Progenitor cell of endocrine pancreas (in vitro differentiated cells): Measurements from ENCODE around the gene TMEM37. TPM values are rescaled to one million over a fixed set of nuclear protein-coding genes. Genes with fewer than 3 reads are reported as not detected.
A peak's percentile ranks its signal among the peaks of the same experiment; 100 is the strongest.

ENCODE experiments used
- DNase-seq: peaks from one replicate; pipeline ENCODE4 v3.0.0; 2021; ENCODE audit warnings: low spot score; ENCODE audit not compliant: unreplicated experiment
- H3K27ac Mint-ChIP-seq: 2 replicates; pipeline ENCODE4 v1.8.0; 2021; ENCODE audit warnings: mild to moderate bottlenecking, moderate library complexity, mixed read lengths
- H3K27me3 Mint-ChIP-seq: 2 replicates; pipeline ENCODE4 v1.8.0; 2021; ENCODE audit warnings: mixed read lengths
- H3K36me3 Mint-ChIP-seq: 2 replicates; pipeline ENCODE4 v1.8.0; 2022; ENCODE audit warnings: mixed read lengths; ENCODE audit not compliant: insufficient read depth
- H3K4me1 Mint-ChIP-seq: 2 replicates; pipeline ENCODE4 v1.8.0; 2021; ENCODE audit warnings: low read depth, mixed read lengths
- H3K4me3 Mint-ChIP-seq: 2 replicates; pipeline ENCODE4 v1.8.0; 2021; ENCODE audit warnings: low read depth, mild to moderate bottlenecking, moderate library complexity, mixed read lengths
- H3K9me3 Mint-ChIP-seq: 2 replicates; pipeline ENCODE4 v1.8.0; 2021; ENCODE audit warnings: low read depth, mixed read lengths
- total RNA-seq: library from RNA; stranded (reverse); gene quantifications from 2 replicates; pipeline ENCODE4 v1.2.1, GENCODE V29; 2021
- TF ChIP-seq, protein P1 (sequence below): fragments of 200-600 bp; sonication (generic); IDR thresholded peaks from one replicate; pipeline ENCODE4 v1.5.0; 2021; ENCODE audit warnings: antibody characterized with exemption, mild to moderate bottlenecking; ENCODE audit not compliant: unreplicated experiment

Gene TMEM37
- total RNA-seq, 1 donor from 2014 or later: 17.4 TPM

DNA sequence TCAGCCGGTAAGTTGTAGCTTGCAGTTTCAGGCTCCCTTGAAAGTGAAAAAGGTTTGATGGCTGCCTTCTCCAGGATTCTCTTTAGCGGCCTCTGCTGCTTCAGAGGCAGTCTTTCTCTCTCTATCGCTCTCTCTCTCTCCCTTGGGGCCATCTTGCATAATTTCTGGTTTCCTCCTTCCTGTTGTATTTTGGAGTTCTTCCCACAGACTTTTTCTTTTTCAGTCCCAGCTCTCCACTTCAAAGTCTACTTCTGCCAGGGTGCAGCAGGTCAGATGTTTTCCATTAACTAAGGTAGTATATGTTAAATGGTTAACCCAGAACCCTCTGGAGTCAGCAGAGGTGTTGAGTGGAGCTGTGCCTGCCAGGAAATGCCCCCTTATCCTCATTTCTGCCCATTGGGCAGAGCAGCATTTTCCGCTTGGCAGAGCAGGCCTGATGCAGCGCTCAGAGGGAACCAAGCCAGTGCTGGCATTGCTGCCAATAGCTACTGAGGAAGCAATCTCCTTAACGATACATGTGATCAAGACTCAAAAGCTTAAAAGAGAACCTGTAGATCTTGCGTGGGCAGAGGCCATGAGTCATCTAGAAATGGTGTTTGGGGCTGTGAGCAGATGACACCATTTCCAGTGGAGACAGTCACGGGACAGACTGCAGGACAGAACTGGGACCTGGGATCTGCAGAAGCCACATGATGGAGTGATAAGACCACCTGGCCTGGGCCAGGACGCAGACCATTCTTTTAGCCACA is 44.1 kb upstream of the TMEM37 start:
- DNase-seq: no peak
- TF ChIP-seq, protein P1, sequence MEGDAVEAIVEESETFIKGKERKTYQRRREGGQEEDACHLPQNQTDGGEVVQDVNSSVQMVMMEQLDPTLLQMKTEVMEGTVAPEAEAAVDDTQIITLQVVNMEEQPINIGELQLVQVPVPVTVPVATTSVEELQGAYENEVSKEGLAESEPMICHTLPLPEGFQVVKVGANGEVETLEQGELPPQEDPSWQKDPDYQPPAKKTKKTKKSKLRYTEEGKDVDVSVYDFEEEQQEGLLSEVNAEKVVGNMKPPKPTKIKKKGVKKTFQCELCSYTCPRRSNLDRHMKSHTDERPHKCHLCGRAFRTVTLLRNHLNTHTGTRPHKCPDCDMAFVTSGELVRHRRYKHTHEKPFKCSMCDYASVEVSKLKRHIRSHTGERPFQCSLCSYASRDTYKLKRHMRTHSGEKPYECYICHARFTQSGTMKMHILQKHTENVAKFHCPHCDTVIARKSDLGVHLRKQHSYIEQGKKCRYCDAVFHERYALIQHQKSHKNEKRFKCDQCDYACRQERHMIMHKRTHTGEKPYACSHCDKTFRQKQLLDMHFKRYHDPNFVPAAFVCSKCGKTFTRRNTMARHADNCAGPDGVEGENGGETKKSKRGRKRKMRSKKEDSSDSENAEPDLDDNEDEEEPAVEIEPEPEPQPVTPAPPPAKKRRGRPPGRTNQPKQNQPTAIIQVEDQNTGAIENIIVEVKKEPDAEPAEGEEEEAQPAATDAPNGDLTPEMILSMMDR: no peak

GRCh38 chr2:119389615-119390306 is 41.9 kb upstream of the TMEM37 start:
- Mint-ChIP-seq H3K9me3 (no peaks in the 10 kb centered on the region), H3K27ac (no peak overlapping the region), H3K4me1 (peaks cover 4% of the 10 kb centered on the region), H3K27me3 (no peaks in the 10 kb centered on the region), H3K4me3 (no peak overlapping the region), H3K36me3 (no peaks in the 10 kb centered on the region)
- TF ChIP-seq, protein P1: no peak
- DNase-seq: no peak

More for the DNA sequence above, 44.1 kb upstream of the TMEM37 start:
- Mint-ChIP-seq H3K27ac (peak overlapping the region; percentile 50), H3K36me3 (no peaks in the 10 kb centered on the region), H3K27me3 (peaks cover 7% of the 10 kb centered on the region), H3K4me3 (no peak overlapping the region), H3K4me1 (peaks cover 4% of the 10 kb centered on the region), H3K9me3 (no peaks in the 10 kb centered on the region)

- no peak overlapping the region for H3K4me3 Mint-ChIP-seq
- H3K4me1 Mint-ChIP-seq: no peaks in the 10 kb centered on the region
- no peak for DNase-seq
- H3K9me3 Mint-ChIP-seq: no peaks in the 10 kb centered on the region
- no peaks in the 10 kb centered on the region for H3K36me3 Mint-ChIP-seq
- H3K27ac Mint-ChIP-seq: no peak overlapping the region
- TF ChIP-seq, protein P1: no peak
- H3K27me3 Mint-ChIP-seq: no peaks in the 10 kb centered on the region
These were observed 37.5 kb upstream of the TMEM37 start for GRCh38 chr2:119393971-119394748.

DNA sequence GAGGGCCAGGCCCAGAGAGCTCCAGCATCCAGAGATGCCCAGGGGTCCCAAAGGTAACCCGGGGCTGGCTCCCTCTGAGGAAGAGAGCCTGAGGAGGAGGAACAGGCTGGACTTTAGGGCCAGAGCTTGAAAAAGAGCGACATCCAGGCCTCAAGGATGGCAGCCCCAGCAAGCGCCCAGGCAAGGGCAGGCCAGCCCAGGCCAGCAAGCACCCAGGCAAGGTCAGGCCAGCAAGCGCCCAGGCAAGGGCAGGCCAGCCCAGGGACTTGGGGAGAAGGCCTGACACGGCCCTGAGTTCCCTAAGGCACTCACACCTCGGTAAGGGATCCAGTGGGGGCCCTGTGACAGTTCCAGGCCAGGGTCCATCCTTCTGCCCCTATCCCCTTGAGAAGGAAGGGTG is 34.5 kb upstream of the TMEM37 start:
- TF ChIP-seq, protein P1: no peak
- Mint-ChIP-seq H3K9me3 (no peaks in the 10 kb centered on the region), H3K4me3 (no peak overlapping the region), H3K4me1 (no peaks in the 10 kb centered on the region), H3K27me3 (peaks cover 3% of the 10 kb centered on the region), H3K36me3 (no peaks in the 10 kb centered on the region), H3K27ac (no peak overlapping the region)
- DNase-seq: no peak

DNA sequence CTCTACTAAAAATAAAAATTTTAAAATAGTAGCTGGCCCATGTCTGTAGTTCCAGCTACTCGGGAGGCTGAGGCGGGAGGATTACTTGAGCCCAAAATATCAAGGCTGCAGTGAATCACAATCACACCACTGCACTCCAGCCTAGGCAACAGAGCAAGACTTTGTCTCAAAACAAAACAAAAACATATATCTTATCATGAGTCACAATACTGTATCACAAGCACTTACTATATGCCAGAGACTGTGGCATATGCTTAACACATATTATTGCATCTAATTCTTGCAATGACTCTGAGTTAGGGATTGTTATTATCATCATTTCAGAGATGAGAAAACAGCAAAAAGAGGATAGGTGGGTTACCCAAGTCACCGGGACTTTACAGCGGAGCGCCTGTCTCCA is 29.5 kb upstream of the TMEM37 start:
- H3K9me3 Mint-ChIP-seq: no peaks in the 10 kb centered on the region
- H3K27me3 Mint-ChIP-seq: peaks cover 3% of the 10 kb centered on the region
- no peak overlapping the region for H3K4me3 Mint-ChIP-seq
- no peak overlapping the region for H3K27ac Mint-ChIP-seq
- H3K4me1 Mint-ChIP-seq: no peaks in the 10 kb centered on the region
- TF ChIP-seq, protein P1: no peak
- DNase-seq: no peak
- H3K36me3 Mint-ChIP-seq: no peaks in the 10 kb centered on the region
